ENCODE data around the gene CALR3.

Gene CALR3

DNA sequence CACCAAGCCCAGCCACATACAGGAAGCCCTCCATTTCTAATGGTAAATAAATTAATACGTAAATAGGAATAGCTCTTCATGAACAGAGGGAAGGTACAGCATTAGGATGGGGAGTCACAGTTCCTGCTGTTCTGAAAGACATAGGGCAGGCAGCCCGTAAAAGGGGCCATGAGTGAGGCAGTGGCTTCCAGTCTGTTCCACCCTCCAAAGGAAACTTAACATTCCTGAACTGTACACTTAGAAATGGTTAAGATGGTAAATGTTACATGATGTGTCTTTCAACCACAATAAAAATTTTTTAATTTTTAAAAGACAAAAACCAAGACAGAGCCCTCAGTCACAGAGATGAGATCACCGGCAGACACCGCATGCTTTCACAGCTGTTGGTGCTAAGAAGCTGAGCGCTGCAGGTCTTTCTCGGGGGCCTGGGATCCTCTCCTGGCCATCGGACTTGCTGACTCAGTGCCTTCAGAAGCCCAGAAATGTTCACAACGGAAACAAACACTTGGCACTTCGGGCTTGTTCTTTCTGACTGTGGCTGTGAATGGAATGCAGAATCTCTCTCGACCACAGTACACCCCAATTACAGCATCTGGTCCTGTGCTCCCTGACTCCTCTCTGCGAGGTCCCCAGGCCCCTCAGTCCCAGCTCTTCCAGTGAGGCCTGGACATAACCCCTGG lies 60.6 kb downstream of the CALR3 start:
- in situ Hi-C loops (cut with MboI; ENCODE audit: low sequenced_read_pairs), result no loop called here

DNA sequence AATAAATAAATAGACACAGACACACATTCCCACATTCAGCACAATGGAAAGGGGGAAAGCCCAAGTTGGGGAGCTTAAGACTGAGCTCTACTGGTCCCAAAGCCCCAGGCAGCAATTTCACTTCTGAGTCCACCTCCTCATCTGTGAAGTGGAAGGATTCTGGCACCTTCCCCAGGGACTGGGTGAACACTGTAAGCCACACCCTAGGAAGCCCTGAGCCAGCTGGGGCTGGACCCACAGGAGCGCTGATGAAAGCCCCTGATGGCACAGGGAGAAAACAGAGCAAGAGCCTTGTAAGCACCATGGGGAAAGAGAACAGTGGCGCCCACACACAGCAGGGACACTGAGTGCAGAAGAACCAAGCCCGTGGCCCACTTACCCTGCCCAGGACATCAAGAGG lies 62.0 kb downstream of the CALR3 start:
- in situ Hi-C loops (cut with MboI; ENCODE audit: low sequenced_read_pairs), result no loop called here

DNA sequence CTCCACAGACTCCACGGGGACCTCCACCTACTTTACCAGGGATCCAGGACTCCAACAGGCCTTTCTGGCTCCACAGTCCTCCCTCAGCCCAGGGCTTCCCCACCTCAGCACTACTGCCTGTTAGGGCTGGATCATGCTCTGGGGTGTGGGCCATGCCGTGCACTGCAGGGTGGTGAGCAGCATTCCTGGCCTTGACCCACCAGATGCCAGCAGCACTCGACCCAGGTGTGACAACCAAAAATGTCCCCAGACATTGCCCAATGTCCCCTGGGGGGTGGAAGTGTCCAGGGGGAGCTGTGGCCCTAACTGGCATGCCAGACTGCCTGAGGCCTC lies 66.2 kb downstream of the CALR3 start:
- in situ Hi-C loops (cut with MboI; ENCODE audit: low sequenced_read_pairs), result no loop called here

DNA sequence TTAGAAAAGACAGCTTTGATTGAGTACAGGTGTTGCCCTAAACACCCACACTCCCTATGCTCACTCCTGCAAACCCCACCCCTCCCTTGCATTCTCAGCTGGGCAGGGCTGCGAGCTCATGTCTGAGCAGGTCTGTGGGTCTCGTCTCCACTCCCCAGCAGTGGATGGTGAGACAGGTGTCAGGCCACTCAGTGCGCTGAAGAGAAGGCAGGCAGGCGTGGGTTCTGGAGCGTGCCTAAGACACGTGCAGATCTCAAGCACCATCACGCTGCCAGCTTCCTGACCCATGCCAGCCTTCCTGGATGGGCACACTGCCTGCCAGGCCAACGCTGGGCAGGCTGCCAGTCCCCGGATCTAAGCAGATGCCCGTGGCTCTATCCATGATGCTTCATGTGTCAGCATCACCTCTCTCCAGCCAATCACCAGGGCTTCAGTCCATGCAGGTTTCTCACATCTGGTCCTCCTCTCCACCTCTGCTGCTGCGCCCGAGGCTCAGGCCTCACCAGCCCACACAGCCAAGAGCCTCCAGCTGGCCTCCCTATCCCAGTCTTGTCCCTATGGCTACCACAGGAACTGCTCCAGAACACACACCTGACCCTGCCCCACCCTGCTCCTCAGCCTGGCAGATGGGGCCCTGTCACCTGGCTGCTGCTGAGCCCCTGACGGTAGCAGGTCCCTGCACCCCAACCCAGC lies 66.8 kb downstream of the CALR3 start:
- in situ Hi-C loops (cut with MboI; ENCODE audit: low sequenced_read_pairs), result no loop called here

Measured in HL-60/S4 (cell line).